ENCODE results near the gene ATP9B.

ATP9B gene

GRCh38 chr18:79366177-79367094, 297.2 kb downstream of the ATP9B start:
- H3K27ac ChIP-seq, result no peak overlapping the region
- no peak for TF ChIP-seq CTCF (conservative IDR thresholded peaks at IDR 0.05)

GRCh38 chr18:79367480-79367879, 298.3 kb downstream of the ATP9B start:
- H3K27ac ChIP-seq, result no peak overlapping the region
- no peak for TF ChIP-seq CTCF (conservative IDR thresholded peaks at IDR 0.05)

GRCh38 chr18:79367989-79368388, 298.8 kb downstream of the ATP9B start:
- no peak overlapping the region for H3K27ac ChIP-seq
- no peak for TF ChIP-seq CTCF (conservative IDR thresholded peaks at IDR 0.05)

- no peak overlapping the region for H3K27ac ChIP-seq
- no peak for TF ChIP-seq CTCF (conservative IDR thresholded peaks at IDR 0.05)
Measured at GRCh38 chr18:79368681-79369080, 299.5 kb downstream of the ATP9B start.

- H3K27ac ChIP-seq, result no peak overlapping the region
- no peak for TF ChIP-seq CTCF (conservative IDR thresholded peaks at IDR 0.05)
Measured at GRCh38 chr18:79371561-79372121, 302.4 kb downstream of the ATP9B start.

- no peak for TF ChIP-seq CTCF (conservative IDR thresholded peaks at IDR 0.05)
Measured at GRCh38 chr18:79372461-79372860, 303.3 kb downstream of the ATP9B start.

GRCh38 chr18:79372991-79373390, 303.8 kb downstream of the ATP9B start:
- H3K27ac ChIP-seq, result no peak overlapping the region
- no peak for TF ChIP-seq CTCF (conservative IDR thresholded peaks at IDR 0.05)

More at GRCh38 chr18:79372461-79372860, 303.3 kb downstream of the ATP9B start:
- H3K27ac ChIP-seq, result no peak overlapping the region
